B cell (primary cell): Measurements from ENCODE around the gene EPHB1. TPM values are rescaled to one million over a fixed set of nuclear protein-coding genes. Genes with fewer than 3 reads are reported as not detected.

Experiments used
- ATAC-seq: fragments of 200-7000 bp; cut with Tn5 transposase; one replicate; pipeline ENCODE4 v1.10.0; 2021; ENCODE audit warnings: low read depth, mild to moderate bottlenecking, moderate number of reproducible peaks, moderate library complexity
- CTCF ChIA-PET: fragments of 350-600 bp; sonication (Branson Sonifier 250); formaldehyde crosslinking; loops from one replicate; lab custom pipeline; 2021; ENCODE audit warnings: antibody characterized with exemption, inconsistent platforms; lab: Charles Lee
- POLR2A ChIA-PET: fragments of 350-600 bp; sonication (Branson Sonifier 250); formaldehyde crosslinking; loops from one replicate; lab custom pipeline; 2021; ENCODE audit warnings: antibody characterized with exemption; lab: Charles Lee
- DNase-seq: peaks from one replicate; pipeline ENCODE4 v3.0.0; 2013
- H2AFZ ChIP-seq: 2 replicates; pipeline ENCODE4 v1.6.1; 2012; ENCODE audit warnings: mild to moderate bottlenecking, low read depth, low read length; ENCODE audit not compliant: insufficient read depth, poor library complexity, severe bottlenecking
- H3K27ac ChIP-seq, 2 donors: 1 replicate in 1 of 2; 2 replicates in 1 of 2; pipeline ENCODE4 v1.5.1; 2012 to 2013; ENCODE audit warnings: low read length in 2 of 2, mild to moderate bottlenecking in 2 of 2, moderate library complexity in 1 of 2
- H3K27me3 ChIP-seq, 4 experiments: fragments of 200-600 bp in 1 of 4; sonication (generic) in 1 of 4; replicated peaks in 1 of 4; 1 replicate in 2 of 4; 2 replicates in 2 of 4; pipeline versions ENCODE4 v1.6.1 to v1.7.0; 2013 to 2016; ENCODE audit warnings: low read length in 3 of 4, mild to moderate bottlenecking in 2 of 4, mixed read lengths in 1 of 4, moderate library complexity in 1 of 4; ENCODE audit not compliant: insufficient read depth in 4 of 4, control insufficient read depth in 3 of 4; ENCODE audit errors: control extremely low read depth in 1 of 4
- H3K36me3 ChIP-seq, 2 experiments: replicated peaks in 1 of 2; 1 replicate in 1 of 2; 2 replicates in 1 of 2; pipeline versions ENCODE4 v1.6.1 to v1.7.1; 2013; ENCODE audit warnings: low read length in 1 of 2; ENCODE audit not compliant: insufficient read depth in 2 of 2, control insufficient read depth in 1 of 2; ENCODE audit errors: control extremely low read depth in 1 of 2, extremely low read depth in 1 of 2
- H3K4me1 ChIP-seq, 2 donors: fragments of 200-600 bp in 1 of 2; sonication (generic) in 1 of 2; 1 replicate in 1 of 2; 2 replicates in 1 of 2; pipeline versions ENCODE4 v1.5.1 to v1.6.1; 2013 to 2017; ENCODE audit warnings: low read length in 2 of 2; ENCODE audit not compliant: control insufficient read depth in 2 of 2, insufficient read depth in 2 of 2
- H3K4me2 ChIP-seq: replicated peaks from 2 replicates; pipeline ENCODE3; 2012; ENCODE audit warnings: mild to moderate bottlenecking, low read depth, low read length; ENCODE audit not compliant: poor library complexity, severe bottlenecking
- H3K4me3 ChIP-seq, 5 experiments: fragments of 200-600 bp in 1 of 5; sonication (generic) in 1 of 5; 1 replicate in 3 of 5; 2 replicates in 2 of 5; pipeline versions ENCODE4 v1.5.1 to v1.7.0; 2011 to 2016; ENCODE audit warnings: low read length in 4 of 5, mild to moderate bottlenecking in 4 of 5, low read depth in 2 of 5, control low read depth in 1 of 5, moderate library complexity in 1 of 5; ENCODE audit not compliant: insufficient read depth in 1 of 5; ENCODE audit errors: control extremely low read depth in 1 of 5, extremely low read depth in 1 of 5
- H3K79me2 ChIP-seq: fragments of 200-600 bp; sonication (generic); one replicate; pipeline ENCODE4 v1.6.0; 2016; ENCODE audit warnings: low read length; ENCODE audit not compliant: control insufficient read depth, insufficient read depth
- H3K9ac ChIP-seq: fragments of 200-600 bp; sonication (generic); 2 replicates; pipeline ENCODE4 v1.6.1; 2017; ENCODE audit warnings: mild to moderate bottlenecking, low read length, moderate library complexity
- H3K9me3 ChIP-seq, 3 donors: one replicate each; pipeline versions ENCODE4 v1.6.1 to v1.7.1; 2013; ENCODE audit warnings: low read length in 2 of 3; ENCODE audit not compliant: control insufficient read depth in 2 of 3, insufficient read depth in 1 of 3; ENCODE audit errors: control extremely low read depth in 1 of 3
- H4K20me1 ChIP-seq: 2 replicates; pipeline ENCODE4 v1.6.0; 2012; ENCODE audit warnings: mild to moderate bottlenecking, low read length; ENCODE audit not compliant: insufficient read depth, control insufficient read depth, poor library complexity, severe bottlenecking
- H3K27ac Mint-ChIP-seq: one replicate; pipeline ENCODE4 v1.8.0; 2021; ENCODE audit warnings: mixed read lengths
- H3K27me3 Mint-ChIP-seq: one replicate; pipeline ENCODE4 v1.8.0; 2021; ENCODE audit warnings: mixed read lengths
- H3K4me1 Mint-ChIP-seq: one replicate; pipeline ENCODE4 v1.8.0; 2021; ENCODE audit warnings: mixed read lengths
- H3K4me3 Mint-ChIP-seq: one replicate; pipeline ENCODE4 v1.8.0; 2021; ENCODE audit warnings: mixed read lengths
- H3K9me3 Mint-ChIP-seq: one replicate; pipeline ENCODE4 v1.8.0; 2022; ENCODE audit warnings: mixed read lengths; ENCODE audit not compliant: insufficient read depth
- EZH2 ChIP-seq: IDR thresholded peaks from 2 replicates; pipeline ENCODE4 v1.6.1; 2012; ENCODE audit warnings: borderline replicate concordance, low read depth, mild to moderate bottlenecking, moderate library complexity, low read length; ENCODE audit not compliant: insufficient read depth, poor library complexity, severe bottlenecking
- WGBS: methylation state at CpG from one replicate; pipeline ENCODE4 v1.1.5; 2013; ENCODE audit warnings: missing lambda C conversion rate; ENCODE audit not compliant: insufficient coverage; 5-methylcytosine and 5-hydroxymethylcytosine counted together
- intact Hi-C: fragments of 100-400 bp; cut with micrococcal nuclease; formaldehyde crosslinking; loops from one replicate; pipeline ENCODE4 v1.10.0; 2022
- polyA plus RNA-seq: library from polyadenylated mRNA; depleted of rRNA; stranded (reverse); fragments of >200 nt; gene quantifications from 2 replicates; pipeline ENCODE4 v1.2.3, GENCODE V29; 2012
- total RNA-seq, 2 donors: library from RNA; stranded (reverse); fragments of 120-200 nt in 1 of 2; gene quantifications; 1 replicate in 1 of 2; 2 replicates in 1 of 2; pipeline versions ENCODE4 v1.2.3 to v1.2.4, GENCODE V29; 2013 to 2022
- TF ChIP-seq, protein P1 (sequence below): fragments of 200-600 bp; IDR thresholded peaks from one replicate; pipeline ENCODE4 v1.8.0; 2022; ENCODE audit warnings: antibody characterized with exemption, mild to moderate bottlenecking

The EPHB1 gene
- total and polyA plus RNA-seq, 2 donors (not counting 1 experiment from before 2014, with no cell fraction given): 0.01 TPM; not detected in 1

DNA sequence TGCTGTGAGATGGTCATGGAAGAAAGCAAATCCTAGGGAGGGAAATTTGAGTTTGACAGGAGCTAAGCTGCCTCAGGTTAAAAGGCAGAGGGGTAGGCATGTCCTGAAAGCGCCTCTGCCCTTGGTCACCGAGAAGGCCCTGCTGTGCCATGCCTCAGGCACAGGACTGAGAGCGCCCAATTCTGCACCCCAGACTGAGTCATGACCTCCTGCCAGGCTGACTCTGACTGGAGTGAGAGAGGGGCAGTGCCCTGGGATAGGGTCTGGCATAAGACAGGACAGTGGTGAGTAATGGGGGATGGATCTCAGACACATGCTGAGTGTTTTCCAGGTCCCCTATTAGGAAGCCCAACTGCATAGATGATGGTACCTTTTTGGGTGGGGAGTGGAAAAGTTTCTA lies 44.4 kb downstream of the EPHB1 start:
- Histone ChIP-seq H3K4me1 (peaks cover 0 to 2% of the 10 kb centered on the region in 2 donors), H3K9me3 (peaks cover 4 to 11% (median 5%) of the 10 kb centered on the region in 3 donors), H3K36me3 (no peaks in the 10 kb centered on the region), H3K4me2 (no peak overlapping the region), H2AFZ (no peak overlapping the region), H4K20me1 (no peaks in the 10 kb centered on the region), H3K9ac (no peak overlapping the region), H3K27me3 (no peaks in the 10 kb centered on the region), H3K27ac (no peak overlapping the region), H3K4me3 (no peak overlapping the region), H3K79me2 (no peaks in the 10 kb centered on the region)
- Mint-ChIP-seq H3K27ac (no peak overlapping the region), H3K4me3 (no peak overlapping the region), H3K27me3 (peaks cover 6% of the 10 kb centered on the region), H3K4me1 (peaks cover 3% of the 10 kb centered on the region), H3K9me3 (peaks cover 9% of the 10 kb centered on the region)
- DNase-seq (no peak), ATAC-seq (no peak)
- 100% methylated on average over 3 of the region's 3 CpGs for WGBS
- POLR2A ChIA-PET: no interaction called here
- CTCF ChIA-PET: no interaction called here
- intact Hi-C loops: no loop called here
- TF ChIP-seq, protein P1, sequence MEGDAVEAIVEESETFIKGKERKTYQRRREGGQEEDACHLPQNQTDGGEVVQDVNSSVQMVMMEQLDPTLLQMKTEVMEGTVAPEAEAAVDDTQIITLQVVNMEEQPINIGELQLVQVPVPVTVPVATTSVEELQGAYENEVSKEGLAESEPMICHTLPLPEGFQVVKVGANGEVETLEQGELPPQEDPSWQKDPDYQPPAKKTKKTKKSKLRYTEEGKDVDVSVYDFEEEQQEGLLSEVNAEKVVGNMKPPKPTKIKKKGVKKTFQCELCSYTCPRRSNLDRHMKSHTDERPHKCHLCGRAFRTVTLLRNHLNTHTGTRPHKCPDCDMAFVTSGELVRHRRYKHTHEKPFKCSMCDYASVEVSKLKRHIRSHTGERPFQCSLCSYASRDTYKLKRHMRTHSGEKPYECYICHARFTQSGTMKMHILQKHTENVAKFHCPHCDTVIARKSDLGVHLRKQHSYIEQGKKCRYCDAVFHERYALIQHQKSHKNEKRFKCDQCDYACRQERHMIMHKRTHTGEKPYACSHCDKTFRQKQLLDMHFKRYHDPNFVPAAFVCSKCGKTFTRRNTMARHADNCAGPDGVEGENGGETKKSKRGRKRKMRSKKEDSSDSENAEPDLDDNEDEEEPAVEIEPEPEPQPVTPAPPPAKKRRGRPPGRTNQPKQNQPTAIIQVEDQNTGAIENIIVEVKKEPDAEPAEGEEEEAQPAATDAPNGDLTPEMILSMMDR: no peak
- TF ChIP-seq EZH2: no peak

GRCh38 chr3:134839990-134840389 lies 44.9 kb downstream of the EPHB1 start:
- H3K4me2 ChIP-seq: no peak overlapping the region
- ChIA-PET POLR2A (no interaction called here), CTCF (no interaction called here)
- H3K27ac Mint-ChIP-seq: no peak overlapping the region
- H3K9ac ChIP-seq: no peak overlapping the region
- no peak for TF ChIP-seq EZH2
- TF ChIP-seq, protein P1: no peak
- ATAC-seq (no peak), DNase-seq (no peak)
- peaks cover 4 to 11% (median 5%) of the 10 kb centered on the region in 3 donors for H3K9me3 ChIP-seq
- WGBS: 40% methylated on average over 1 of the region's 1 CpG
- H3K4me3 ChIP-seq: no peak overlapping the region
- peaks cover 9% of the 10 kb centered on the region for H3K9me3 Mint-ChIP-seq
- no peak overlapping the region for H3K27ac ChIP-seq
- intact Hi-C loops: no loop called here
- H3K27me3 ChIP-seq: no peaks in the 10 kb centered on the region
- H3K27me3 Mint-ChIP-seq: peaks cover 6% of the 10 kb centered on the region
- H4K20me1 ChIP-seq: no peaks in the 10 kb centered on the region
- H3K4me1 Mint-ChIP-seq: peaks cover 7% of the 10 kb centered on the region
- no peaks in the 10 kb centered on the region for H3K79me2 ChIP-seq
- H3K36me3 ChIP-seq: no peaks in the 10 kb centered on the region
- no peak overlapping the region for H3K4me3 Mint-ChIP-seq
- H3K4me1 ChIP-seq: peaks cover 0 to 7% of the 10 kb centered on the region in 2 donors
- H2AFZ ChIP-seq: no peak overlapping the region
